Measurements from ENCODE around the gene BAG1.

The BAG1 gene

DNA sequence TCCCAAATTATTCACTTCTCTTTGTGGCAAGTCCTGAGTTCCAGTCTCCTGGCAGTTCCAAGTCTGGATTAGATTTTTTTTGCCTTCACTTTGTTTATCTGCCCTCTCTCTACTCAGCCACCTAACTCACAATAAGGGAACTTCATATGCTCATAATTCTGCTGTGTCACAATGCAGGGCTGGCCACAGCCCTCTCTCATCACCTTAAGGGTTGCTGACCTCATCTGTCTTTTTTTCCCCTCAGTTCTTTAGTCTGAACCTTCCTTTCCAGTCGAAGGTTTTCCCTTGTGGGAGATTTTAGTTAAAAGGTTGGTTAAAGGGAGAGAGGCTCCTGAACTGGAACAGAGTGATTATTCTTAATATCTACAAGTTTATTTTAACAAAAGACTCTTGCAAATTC, 4.1 kb downstream of the BAG1 start:
- DNase-seq (ENCODE audit: low spot score) = no peak
- in situ Hi-C loops (cut with MboI; ENCODE audit: low pct_unique_long_range_greater_than_20kb, low sequenced_read_pairs, unreplicated experiment) = no loop called here
- TF ChIP-seq, protein P1, sequence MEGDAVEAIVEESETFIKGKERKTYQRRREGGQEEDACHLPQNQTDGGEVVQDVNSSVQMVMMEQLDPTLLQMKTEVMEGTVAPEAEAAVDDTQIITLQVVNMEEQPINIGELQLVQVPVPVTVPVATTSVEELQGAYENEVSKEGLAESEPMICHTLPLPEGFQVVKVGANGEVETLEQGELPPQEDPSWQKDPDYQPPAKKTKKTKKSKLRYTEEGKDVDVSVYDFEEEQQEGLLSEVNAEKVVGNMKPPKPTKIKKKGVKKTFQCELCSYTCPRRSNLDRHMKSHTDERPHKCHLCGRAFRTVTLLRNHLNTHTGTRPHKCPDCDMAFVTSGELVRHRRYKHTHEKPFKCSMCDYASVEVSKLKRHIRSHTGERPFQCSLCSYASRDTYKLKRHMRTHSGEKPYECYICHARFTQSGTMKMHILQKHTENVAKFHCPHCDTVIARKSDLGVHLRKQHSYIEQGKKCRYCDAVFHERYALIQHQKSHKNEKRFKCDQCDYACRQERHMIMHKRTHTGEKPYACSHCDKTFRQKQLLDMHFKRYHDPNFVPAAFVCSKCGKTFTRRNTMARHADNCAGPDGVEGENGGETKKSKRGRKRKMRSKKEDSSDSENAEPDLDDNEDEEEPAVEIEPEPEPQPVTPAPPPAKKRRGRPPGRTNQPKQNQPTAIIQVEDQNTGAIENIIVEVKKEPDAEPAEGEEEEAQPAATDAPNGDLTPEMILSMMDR (IDR thresholded peaks at IDR 0.05; ENCODE audit: extremely low read depth, insufficient read depth, missing control alignments) = no peak

DNA sequence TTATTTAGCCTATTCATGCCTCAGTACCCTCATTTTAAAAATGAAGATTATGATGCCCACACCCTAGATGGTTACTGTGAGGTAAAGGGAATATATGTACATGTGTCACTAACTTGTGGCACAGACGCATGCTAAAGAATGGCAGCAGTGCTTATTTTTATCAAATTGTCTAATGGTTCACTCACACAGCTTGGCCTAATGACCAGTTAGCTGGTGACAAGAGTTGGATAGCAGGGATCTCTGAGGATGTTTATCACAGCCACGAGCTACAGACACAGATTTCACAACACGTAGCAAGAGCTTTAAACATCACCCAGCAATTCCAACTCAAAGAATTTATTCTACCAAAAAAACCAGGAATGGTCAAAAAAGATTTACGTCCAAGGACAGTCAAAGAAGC, 7.2 kb downstream of the BAG1 start:
- in situ Hi-C loops (cut with MboI; ENCODE audit: low pct_unique_long_range_greater_than_20kb, low sequenced_read_pairs, unreplicated experiment) = no loop called here
- TF ChIP-seq, protein P1 (IDR thresholded peaks at IDR 0.05; ENCODE audit: extremely low read depth, insufficient read depth, missing control alignments) = no peak
- no peak for DNase-seq (ENCODE audit: low spot score)

DNA sequence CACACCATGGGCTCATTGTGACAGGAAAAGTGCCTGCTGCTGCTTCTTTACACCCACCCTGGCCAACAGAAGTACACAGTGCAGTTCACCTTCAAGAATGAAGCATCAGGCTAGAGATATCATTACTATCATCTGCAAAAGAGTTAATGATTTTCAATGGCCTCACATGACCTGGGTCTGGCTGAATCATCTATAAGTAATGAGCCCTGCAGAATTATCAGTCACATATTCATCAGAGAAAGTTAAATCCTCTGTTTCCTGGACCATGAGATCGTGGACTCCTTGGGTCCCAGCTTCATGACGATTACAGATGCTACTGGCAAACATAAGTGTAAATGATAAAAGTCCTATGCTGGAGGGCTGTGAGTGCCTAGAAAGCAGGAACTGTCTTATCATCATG, 8.3 kb downstream of the BAG1 start:
- TF ChIP-seq, protein P1 (IDR thresholded peaks at IDR 0.05; ENCODE audit: extremely low read depth, insufficient read depth, missing control alignments) = no peak
- in situ Hi-C loops (cut with MboI; ENCODE audit: low pct_unique_long_range_greater_than_20kb, low sequenced_read_pairs, unreplicated experiment) = no loop called here
- DNase-seq (ENCODE audit: low spot score) = no peak

DNA sequence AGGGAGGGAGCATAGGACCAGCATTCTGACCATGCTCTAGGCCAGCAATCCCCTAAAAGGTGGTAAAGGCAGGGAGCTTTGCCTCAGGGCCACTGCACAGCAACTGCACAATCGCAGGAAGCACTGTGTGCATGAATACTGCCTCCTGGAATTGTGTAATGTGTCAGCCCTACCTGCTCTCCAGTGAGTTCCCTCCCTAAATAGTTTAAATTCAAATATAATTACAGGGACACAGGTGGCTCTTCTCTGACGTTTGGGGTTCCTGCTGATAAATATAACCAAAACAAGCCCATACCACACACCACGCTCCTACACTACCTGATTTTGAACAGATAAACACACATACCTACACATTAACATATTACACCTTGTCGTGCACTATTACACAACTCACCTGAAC, 9.0 kb downstream of the BAG1 start:
- DNase-seq (ENCODE audit: low spot score) = no peak
- in situ Hi-C loops (cut with MboI; ENCODE audit: low pct_unique_long_range_greater_than_20kb, low sequenced_read_pairs, unreplicated experiment) = no loop called here
- TF ChIP-seq, protein P1 (IDR thresholded peaks at IDR 0.05; ENCODE audit: extremely low read depth, insufficient read depth, missing control alignments) = no peak

DNA sequence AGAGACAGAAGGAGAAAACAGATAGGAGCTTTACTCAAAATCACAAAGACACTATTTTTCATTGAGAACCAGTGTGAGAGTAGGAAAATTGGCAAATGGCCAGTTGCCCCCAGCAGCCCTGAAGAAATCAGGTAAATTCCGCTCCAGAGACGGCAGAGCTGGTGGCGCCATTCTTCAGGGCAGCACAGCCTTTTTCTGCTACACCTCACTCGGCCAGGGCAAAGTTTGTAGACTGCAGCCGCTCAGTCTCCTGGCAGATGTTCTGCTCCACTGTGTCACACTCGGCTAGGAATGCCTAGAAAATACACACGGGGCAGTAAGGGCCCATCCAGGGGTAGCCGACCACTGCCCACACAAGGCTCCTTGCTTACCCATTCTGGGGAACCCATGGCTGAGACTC, 9.5 kb downstream of the BAG1 start:
- no peak for DNase-seq (ENCODE audit: low spot score)
- in situ Hi-C loops (cut with MboI; ENCODE audit: low pct_unique_long_range_greater_than_20kb, low sequenced_read_pairs, unreplicated experiment) = no loop called here
- TF ChIP-seq, protein P1 (IDR thresholded peaks at IDR 0.05; ENCODE audit: extremely low read depth, insufficient read depth, missing control alignments) = no peak

DNA sequence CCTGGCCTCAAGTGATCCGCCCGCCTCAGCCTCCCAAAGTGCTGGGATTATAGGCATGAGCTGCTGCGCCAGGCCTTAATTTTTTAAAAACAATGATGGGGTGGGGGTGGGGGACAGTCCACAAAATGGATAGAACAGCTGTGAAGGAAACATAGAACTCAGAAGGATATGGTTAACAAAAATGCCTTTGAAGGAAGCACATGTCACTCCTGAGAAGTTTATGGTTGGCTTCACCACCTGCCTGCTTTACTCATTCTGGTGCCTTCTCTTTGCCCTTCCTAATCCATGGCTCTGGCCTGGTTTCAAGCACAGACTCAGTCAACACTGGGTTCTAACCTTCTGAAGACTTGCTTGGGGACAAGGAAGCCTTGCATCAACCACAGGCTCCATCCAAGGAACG, 10.3 kb downstream of the BAG1 start:
- no peak for DNase-seq (ENCODE audit: low spot score)
- TF ChIP-seq, protein P1 (IDR thresholded peaks at IDR 0.05; ENCODE audit: extremely low read depth, insufficient read depth, missing control alignments) = no peak
- in situ Hi-C loops (cut with MboI; ENCODE audit: low pct_unique_long_range_greater_than_20kb, low sequenced_read_pairs, unreplicated experiment) = no loop called here

DNA sequence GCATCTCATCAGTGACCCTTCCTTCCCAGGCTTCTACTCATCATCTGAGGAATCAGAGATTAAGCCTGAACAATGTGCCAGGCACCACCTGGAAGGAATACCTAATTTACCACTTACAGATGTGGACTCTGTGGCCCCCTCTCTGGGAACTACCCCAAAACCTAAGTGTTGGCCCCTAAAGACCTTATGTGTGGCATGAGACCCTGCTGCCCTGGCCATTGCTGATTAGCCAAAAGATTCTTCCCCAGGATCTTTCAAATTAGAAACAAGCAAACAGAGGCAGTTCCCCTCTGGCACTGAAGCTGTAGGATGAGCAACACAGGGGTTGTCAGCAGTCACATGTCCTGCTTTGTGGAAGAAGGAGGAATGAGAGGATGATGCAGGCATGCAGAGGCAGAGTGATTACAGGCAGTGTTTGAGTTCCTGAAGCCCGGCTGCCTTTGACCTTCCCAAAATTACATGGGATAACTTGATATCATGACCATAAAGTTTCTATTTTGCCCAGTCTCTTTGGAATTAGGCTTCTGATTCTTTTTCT, 14.0 kb downstream of the BAG1 start:
- no peak for DNase-seq (ENCODE audit: low spot score)
- in situ Hi-C loops (cut with MboI; ENCODE audit: low pct_unique_long_range_greater_than_20kb, low sequenced_read_pairs, unreplicated experiment) = no loop called here
- TF ChIP-seq, protein P1 (IDR thresholded peaks at IDR 0.05; ENCODE audit: extremely low read depth, insufficient read depth, missing control alignments) = no peak
